Measurements from ENCODE around the gene GTSE1.
"Not testable (repeated sequence)": the region's sequence is repeated elsewhere in the genome, so short reads cannot be mapped to it uniquely, and the experiment has no call there.

GTSE1 gene

GRCh38 chr22:46296257-46297150 is at the start of gene GTSE1:
Gene GTSE1 (plus strand): TSS chr22:46296870. CDS start chr22:46297401, 531 bp downstream.
- peak; percentile 91 to 95 (median 92) for DNase-seq

- no peak for DNase-seq
These were observed 49.2 kb upstream of the GTSE1 start for GRCh38 chr22:46247443-46247975.

GRCh38 chr22:46250035-46250782 is 46.5 kb upstream of the GTSE1 start, which contains the start of gene CDPF1:
Gene CDPF1 (minus strand): TSS chr22:46250293. CDS start chr22:46248284, 2,009 bp downstream.
- peak; percentile 79 to 91 (median 83) for DNase-seq

GRCh38 chr22:46250783-46251125 is 45.9 kb upstream of the GTSE1 start:
- no peak for DNase-seq

GRCh38 chr22:46251266-46251665 is 45.4 kb upstream of the GTSE1 start:
- no peak for DNase-seq

- DNase-seq: no peak
These were observed 44.8 kb upstream of the GTSE1 start for GRCh38 chr22:46251816-46252380.

- DNase-seq: no peak
These were observed 40.2 kb upstream of the GTSE1 start for GRCh38 chr22:46256358-46256958.

- no peak for DNase-seq
These were observed 37.3 kb upstream of the GTSE1 start for GRCh38 chr22:46259374-46259773.

- no peak for DNase-seq
These were observed 36.6 kb upstream of the GTSE1 start for GRCh38 chr22:46260038-46260437.

- DNase-seq: no peak
These were observed 34.0 kb upstream of the GTSE1 start for GRCh38 chr22:46262449-46263215.

GRCh38 chr22:46263216-46263590 is 33.5 kb upstream of the GTSE1 start, which contains the start of gene PKDREJ:
Gene PKDREJ (minus strand): TSS chr22:46263343. CDS start chr22:46263322, 21 bp downstream.
- DNase-seq: no peak

- not testable (repeated sequence) for DNase-seq
These were observed 32.1 kb upstream of the GTSE1 start for GRCh38 chr22:46264520-46264919.

GRCh38 chr22:46265627-46266026 is 31.0 kb upstream of the GTSE1 start:
- not testable (repeated sequence) for DNase-seq

GRCh38 chr22:46267431-46268279 is 29.0 kb upstream of the GTSE1 start, which contains the start of gene TTC38:
Gene TTC38 (plus strand): TSS chr22:46268008. CDS start chr22:46268040, 32 bp downstream.
- peak in 1 of 4 experiments; percentile 34 for DNase-seq

- DNase-seq: no peak
These were observed 27.1 kb upstream of the GTSE1 start for GRCh38 chr22:46269564-46269963.

- DNase-seq: no peak
These were observed 24.5 kb upstream of the GTSE1 start for GRCh38 chr22:46272196-46272595.

- no peak for DNase-seq
These were observed 23.8 kb upstream of the GTSE1 start for GRCh38 chr22:46272762-46273431.

- DNase-seq: no peak
These were observed 23.1 kb upstream of the GTSE1 start for GRCh38 chr22:46273432-46274148.

GRCh38 chr22:46274381-46274780 is 22.3 kb upstream of the GTSE1 start:
- DNase-seq: no peak
